NCI-H774 (cell line): ENCODE results near the gene PTH.

Experiments used
- DNase-seq: peaks from one replicate; lab custom pipeline; 2025; lab: John Stamatoyannopoulos, UW

Gene PTH

DNA sequence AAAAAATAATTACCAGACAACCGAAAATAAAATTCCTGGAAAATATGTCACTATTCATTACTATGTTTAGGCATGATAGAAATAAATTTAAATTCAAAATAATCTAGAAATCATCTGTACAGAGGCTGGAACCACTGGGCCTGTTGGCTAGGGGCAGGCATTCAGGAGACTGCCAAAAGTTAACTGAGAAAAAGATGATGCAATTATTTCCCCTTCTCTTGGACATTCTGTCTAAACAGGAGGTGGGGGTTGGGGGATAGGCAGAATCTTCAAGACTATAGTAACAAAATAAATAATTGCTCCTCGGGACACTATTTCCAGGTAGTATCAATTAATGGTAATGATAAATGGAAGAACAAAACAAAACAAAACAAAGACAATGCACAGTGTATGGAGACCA is 46.9 kb downstream of the PTH start:
- DNase-seq: no peak

DNA sequence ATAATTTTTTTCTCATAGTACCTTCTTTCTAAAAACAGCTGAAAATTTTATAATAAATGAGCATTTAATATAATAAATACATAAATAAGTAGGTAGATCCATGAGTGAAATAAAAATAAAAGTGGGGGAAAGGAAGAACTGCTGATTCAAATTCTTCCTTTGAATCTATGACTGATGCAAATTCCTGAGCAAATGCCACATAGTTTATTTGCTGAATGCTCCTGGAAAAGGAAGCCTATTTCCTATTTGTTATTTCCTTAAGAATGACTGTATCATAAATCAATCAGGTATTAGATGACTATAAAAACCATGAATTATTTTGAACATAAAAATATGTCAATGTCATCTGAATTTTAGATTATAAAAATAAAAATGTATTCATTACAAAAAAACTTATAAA is 49.4 kb downstream of the PTH start:
- no peak for DNase-seq

DNA sequence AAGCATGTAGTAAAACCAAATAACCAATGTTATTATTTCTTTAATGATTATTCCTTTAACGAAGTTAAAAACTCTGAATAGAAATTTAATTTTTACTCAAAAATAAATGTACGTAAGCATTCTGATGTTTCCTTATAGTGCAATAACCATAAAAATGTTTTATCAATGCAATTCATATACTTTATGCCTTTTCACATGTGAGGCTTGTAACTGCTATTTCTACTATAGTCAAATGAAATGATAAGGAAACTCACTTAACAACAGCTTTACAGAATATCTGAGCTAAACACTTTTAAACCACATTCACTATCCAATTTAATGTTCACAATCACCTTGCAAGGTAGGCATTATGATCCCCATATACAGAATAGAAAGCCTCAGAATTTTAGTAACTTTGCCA is 50.2 kb downstream of the PTH start:
- no peak for DNase-seq
